LNCAP (cell line): Measurements from ENCODE around the gene TNFRSF18.

Experiments used
- TF ChIP-seq, protein P1 (sequence below): fragments of 450-650 bp; IDR thresholded peaks from 2 replicates; pipeline ENCODE4 v1.5.1; 2017; ENCODE audit warnings: mild to moderate bottlenecking

Gene TNFRSF18

DNA sequence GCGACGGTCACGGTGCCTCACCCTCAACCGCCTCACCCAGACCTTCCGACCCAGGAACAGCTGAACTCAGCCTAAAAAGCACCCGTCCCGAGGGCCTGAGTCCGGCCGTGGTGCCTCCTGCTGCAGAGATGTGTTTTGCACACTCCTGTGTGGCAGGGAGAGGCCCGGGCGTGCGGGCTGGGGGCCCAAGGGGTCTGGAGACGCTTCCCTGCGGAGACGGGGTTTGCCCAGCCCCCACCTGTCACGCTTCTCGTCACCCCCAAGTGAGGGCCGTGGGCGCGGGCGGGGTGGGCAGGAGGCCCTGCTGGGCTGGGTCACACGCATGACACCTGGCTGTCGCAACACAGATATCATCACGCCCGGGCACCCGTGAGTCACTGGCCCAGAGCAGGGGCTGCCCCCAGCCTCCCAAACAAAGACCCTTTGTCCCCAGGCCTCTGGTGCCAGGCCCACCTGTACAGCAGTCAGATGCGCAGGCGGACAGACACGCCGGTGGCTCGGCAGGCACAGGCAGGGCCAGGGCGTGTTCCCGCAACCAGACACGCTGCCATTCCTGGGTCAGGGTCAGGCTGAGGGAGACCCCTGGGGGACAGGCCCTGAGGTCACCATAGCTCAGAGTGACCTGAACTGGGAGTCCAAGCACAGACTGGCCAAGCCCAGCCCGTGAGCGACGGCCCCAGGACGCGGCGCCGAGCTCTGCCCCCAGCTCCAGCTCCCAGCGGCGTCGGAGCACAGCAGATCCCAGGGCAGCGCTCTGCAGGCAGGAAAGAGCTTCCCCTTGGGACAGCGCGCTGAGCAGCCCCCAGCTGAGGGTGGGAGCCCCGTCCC lies 31.7 kb upstream of the TNFRSF18 start:
- TF ChIP-seq, protein P1, sequence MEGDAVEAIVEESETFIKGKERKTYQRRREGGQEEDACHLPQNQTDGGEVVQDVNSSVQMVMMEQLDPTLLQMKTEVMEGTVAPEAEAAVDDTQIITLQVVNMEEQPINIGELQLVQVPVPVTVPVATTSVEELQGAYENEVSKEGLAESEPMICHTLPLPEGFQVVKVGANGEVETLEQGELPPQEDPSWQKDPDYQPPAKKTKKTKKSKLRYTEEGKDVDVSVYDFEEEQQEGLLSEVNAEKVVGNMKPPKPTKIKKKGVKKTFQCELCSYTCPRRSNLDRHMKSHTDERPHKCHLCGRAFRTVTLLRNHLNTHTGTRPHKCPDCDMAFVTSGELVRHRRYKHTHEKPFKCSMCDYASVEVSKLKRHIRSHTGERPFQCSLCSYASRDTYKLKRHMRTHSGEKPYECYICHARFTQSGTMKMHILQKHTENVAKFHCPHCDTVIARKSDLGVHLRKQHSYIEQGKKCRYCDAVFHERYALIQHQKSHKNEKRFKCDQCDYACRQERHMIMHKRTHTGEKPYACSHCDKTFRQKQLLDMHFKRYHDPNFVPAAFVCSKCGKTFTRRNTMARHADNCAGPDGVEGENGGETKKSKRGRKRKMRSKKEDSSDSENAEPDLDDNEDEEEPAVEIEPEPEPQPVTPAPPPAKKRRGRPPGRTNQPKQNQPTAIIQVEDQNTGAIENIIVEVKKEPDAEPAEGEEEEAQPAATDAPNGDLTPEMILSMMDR = no peak

DNA sequence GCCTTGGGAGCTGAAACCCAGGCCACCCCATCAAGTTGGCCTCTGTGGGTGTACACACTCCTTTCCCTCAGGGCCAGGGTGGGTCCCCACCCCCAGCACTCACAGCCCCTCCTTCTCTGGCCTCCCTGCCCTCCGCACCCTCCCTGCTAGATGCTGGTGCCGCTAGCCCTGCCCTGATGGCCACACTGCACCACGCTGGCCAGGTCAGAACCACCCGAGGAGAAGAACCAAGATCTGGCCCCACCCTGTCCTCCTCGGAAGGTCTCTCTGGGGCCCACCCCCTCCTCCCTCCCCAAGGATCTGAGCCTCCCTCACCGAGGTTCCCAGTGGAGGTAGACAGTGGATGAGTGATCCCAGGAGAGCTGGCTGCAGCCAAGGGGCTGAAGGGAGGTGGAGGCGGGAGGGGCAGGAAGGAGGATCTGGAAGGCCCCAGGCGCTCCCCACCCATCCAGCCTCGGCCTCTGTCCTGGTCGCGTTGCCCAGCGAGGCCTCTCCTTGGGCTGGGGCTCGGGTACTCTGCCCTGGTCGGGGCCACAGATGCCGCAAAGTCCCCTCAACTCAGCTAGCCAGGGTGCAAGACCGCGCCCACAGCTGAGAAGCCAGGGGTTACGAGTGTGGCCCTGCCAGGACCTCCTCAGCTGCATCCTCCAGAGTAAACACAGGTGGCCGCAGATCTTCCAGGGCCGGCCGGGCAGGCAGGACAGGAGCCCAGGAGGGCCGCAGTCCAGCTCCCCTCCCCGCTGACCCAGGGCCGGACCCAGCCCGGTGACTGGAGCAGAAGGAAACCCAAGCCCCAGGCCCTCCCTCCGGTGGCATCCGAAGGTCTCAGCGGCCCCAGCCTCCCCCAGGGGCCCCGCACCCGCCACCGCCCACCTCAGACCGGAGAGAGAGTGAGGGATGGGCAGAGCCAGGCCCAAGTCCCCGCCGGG lies 30.8 kb upstream of the TNFRSF18 start:
- TF ChIP-seq, protein P1 = no peak

DNA sequence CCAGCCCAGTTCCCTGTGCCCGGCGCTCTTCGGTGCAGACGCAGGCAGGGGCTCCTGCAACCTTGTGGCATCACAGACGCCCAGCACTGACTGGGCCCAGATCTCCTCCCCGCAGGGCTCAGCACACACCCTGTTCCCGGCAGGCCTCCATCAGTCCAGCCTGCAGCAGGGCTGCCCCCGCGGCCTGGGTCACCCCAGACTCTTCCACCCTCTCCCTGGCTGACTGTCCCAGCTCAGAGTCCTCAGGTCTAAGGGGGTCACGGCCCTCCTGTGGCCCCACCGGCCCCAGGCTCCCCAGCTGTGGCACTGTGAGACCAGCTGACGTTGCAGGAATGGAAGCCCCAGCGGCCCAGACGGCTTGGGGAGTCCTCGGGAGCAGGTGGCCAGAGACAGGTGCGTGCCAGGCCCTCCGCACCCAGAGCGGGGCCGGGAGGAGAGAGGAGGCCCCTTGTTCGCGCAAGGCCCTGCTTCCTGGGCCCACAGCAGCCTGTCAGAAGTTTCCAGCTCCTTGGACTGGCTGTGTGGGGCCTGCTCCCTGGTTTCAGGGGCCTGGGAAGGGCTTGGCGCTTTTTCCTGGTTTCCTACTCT lies 29.9 kb upstream of the TNFRSF18 start:
- TF ChIP-seq, protein P1 = no peak

DNA sequence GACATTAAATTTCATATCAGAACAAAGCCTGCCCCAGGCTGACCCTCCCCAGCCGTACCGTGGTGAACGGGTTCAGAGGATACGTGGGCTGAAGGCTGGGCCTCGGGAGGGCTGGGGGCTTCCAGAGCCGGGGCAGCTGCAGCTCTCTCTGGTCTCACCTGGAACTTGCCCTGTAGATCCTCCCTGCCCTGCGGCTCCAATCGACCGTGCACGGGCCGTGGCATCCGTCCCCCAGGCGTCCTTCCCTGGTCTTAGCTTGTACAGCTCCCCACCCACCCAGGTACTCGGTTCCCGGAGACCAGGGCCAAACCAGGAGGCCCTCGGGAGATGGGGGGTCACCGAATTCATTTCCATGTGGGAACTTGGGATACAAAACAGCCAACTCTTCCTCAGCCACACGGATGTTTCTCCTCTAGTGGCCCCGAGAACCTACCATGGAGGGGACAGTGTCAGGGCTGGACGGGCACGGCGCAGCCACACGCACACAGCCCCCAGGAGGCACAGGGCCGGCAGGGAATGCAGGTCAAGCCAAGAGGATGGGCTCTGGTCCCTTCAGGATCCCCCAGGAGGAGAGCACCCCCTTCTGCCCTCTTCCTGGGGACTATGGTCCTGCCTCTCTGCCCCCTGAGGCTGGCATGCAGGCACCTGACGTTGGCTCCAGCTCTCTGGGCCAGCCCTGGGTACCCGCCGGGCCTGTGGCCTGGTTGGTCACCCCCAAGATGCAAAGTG lies 28.8 kb upstream of the TNFRSF18 start:
- TF ChIP-seq, protein P1 = no peak

DNA sequence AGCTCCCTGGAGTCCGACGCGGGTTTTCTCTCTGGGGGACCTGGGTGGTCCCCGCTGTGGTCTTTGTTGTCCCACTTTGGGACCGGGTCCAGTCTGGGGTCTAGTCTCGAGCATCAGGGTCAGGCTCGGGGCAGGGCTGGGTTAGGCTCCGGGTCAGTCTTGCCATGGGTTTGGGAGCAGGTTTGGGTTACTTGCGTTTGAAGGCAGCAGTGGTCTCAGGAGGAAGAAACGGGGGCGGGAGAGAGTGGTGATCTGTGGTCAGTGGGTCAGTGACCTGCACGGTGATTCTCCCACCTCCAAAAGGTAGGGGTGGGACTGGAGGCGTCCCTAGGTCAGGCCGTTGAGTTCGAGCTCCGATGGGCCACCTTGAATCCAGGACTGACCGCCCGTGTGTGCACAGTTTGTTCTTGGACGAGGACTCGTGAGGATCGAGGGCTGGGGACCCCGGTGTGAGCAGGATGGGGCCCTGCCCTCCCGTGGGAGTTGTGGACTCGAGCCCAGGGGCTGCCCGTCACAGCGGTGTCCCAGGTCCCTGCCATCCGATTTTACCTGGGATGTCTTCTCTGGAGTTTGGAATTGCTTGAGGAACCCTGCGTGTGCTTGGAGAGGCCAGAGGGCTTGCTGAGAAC lies 27.9 kb upstream of the TNFRSF18 start:
- TF ChIP-seq, protein P1 = no peak

DNA sequence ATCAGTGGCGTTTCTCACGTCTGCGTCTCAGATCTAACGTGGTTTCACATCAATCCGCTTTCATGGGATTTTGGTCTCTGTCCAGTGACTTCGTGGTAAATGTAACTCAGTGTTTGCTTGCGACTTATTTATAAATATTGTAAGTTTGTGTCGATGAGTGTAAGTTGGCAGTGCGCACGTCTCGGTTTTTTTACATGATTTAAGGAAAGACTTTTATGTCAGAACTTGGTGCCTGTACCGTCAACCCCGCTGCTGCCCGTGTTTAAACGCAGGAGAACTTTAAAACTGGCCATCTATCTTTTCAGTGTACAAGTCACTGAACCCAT lies 27.1 kb upstream of the TNFRSF18 start:
- TF ChIP-seq, protein P1 = no peak
